HG03565 (cell line): ENCODE data around the gene SLITRK3.
"Not testable (repeated sequence)": the region's sequence is repeated elsewhere in the genome, so short reads cannot be mapped to it uniquely, and the experiment has no call there.

Experiments
- ATAC-seq: cut with Tn5 transposase; IDR thresholded peaks from one replicate; pipeline ENCODE4 v1.9.1; 2021; ENCODE audit warnings: mild to moderate bottlenecking, moderate library complexity; ENCODE audit not compliant: unreplicated experiment

The SLITRK3 gene

DNA sequence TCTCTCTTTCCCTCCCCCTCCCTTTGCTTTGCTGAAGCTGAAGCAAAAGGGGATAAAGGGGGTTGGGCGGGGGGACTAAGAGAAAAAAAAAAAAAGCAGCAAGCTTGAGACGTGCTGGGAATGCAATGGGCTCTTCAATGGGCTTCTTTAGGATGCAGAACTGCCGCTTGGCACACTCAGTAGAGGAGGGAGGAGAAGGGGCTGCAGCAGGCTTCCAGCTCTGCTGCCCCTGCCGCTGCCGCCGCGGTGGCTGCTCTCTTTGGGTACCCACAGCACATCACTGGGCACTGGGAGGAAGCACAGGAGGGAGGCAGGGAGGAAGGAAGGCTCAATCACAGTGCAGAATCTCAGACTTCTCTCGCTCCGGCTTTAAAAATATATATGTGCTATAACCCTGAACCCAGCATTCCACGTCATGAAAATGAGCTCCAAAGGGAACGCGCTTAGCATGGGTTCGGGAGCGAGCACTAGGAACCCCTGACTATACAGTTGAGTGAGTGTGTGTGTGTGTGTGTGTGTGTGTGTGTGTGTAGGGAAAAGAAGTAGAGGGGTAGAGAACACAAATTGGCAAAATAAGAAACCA, 3.5 kb downstream of the SLITRK3 start:
- ATAC-seq: no peak

DNA sequence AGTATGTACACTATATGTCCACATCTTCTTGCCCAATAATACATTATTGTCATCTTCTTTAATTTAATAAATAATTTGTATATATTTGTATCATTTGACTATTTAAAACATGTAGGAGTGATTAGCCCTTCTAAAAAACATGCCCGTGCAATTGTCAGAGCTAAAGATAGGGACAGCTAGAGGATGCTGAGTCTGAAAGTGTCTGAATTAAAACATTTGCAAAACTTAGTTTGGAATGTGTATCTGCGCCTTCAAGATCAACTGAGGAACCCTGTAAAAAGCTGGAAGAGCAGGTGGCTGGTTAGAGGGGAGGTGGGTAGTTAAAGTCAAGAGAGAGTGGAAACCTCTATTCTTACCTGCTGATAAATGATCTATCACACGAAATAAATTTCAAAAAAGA, 4.7 kb downstream of the SLITRK3 start:
- ATAC-seq: no peak

DNA sequence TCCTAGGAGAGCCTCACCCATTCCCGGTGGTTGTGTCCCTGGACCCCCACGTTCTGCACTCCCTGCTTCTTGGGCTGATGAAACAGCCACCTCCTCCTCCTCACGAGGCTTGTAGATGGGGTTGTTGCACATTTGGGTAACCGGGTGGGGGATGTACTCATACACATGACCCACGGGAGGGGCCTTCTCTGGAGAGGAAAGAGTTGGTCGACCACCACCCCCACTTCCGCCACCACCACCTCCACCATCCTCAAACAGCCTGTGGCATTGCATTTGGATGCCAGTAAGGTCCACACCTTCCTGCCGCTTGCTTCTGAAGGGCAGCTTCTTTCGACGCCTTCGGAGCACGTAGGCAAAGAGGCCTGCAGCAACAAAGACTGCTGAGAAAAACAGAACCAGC, 7.7 kb downstream of the SLITRK3 start:
- ATAC-seq: no peak

- peak; percentile 97 for ATAC-seq
These were observed 10.4 kb downstream of the SLITRK3 start for GRCh38 chr3:165185707-165186327.

GRCh38 chr3:165181556-165181955, 14.6 kb downstream of the SLITRK3 start:
- no peak for ATAC-seq

DNA sequence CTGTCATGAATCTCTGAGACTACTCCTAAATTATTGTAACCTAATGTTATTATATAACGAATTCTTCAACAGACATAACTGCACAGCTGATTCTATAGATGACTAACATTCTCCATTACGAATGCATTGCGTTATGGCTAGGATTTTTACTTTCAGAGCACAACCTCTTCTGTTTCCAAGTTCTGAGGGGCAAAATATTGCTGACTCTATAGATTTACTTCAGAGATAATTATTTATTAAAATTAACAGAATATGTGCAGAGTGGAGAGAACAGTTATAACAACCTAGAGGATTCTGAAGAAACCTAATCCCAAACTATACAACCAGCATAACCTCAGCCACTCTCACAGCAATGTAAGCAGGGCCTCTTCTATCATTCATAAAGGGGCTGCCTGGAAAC, 25.9 kb downstream of the SLITRK3 start:
- ATAC-seq: no peak

DNA sequence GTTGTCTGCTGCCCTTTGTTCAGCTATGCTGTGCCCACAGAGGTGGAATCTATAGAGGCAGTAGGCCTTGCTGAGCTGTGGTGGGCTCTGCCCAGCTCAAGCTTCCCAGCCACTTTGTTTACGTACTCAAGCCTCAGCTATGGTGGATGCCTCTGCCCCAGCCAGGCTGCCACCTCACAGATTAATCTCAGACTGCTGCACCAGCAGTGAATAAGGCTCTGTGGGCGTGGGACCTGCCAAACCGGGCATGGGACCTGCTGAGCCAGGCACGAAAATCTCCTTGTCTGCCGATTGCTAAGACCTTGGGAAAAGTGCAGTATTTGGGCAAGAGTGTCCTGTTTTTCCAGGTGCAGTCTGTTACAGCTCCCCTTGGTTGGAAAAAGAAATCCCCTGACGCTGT, 26.8 kb downstream of the SLITRK3 start:
- no peak for ATAC-seq

DNA sequence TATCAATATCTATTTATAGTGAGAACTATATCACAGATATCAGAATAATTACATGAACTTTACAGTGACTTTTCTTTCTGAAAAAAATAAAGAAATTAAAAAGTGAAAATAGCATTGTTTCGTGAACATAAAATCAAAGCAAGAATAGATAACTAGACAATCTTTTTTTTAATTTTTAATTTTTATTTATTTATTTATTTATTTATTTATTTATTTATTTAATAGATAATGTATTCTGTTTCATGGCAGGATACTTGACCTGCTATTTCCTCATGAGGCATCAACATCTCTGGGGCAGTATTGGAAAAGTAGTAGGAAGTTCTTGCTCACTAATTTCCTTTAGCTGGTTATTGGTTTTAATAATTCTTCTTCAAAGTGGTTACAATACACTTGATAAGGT, 33.3 kb downstream of the SLITRK3 start:
- ATAC-seq: no peak

DNA sequence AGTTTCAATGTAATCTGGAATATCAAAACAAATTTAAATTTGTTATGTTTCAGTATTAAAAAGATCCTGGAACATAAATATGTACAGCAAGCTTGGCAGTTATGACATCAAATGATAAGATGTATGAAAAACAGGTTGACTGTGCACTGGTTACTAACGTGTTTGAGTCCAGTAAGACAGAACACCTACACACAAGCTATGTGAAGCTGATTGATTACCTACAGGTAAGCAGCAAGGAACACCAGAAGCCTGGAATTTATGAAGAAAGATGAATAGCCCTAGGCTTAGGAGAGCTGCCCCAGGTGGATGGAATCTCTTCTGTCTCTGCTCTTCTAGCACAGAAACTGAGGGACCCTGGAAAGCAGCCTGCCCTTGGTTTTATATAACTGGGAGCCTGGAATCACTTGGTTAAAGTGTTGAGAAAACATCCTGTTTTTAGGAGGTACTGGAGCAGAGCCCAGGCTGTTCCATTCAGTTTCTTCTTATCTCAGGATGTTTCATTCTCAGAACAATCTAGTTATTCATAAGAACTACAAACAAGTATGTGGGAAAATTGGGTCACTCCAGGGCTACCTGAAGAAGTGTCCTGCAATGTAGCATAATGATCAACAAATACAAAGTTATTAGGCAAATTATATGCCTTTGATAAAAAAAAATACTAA, 36.3 kb downstream of the SLITRK3 start:
- no peak for ATAC-seq

DNA sequence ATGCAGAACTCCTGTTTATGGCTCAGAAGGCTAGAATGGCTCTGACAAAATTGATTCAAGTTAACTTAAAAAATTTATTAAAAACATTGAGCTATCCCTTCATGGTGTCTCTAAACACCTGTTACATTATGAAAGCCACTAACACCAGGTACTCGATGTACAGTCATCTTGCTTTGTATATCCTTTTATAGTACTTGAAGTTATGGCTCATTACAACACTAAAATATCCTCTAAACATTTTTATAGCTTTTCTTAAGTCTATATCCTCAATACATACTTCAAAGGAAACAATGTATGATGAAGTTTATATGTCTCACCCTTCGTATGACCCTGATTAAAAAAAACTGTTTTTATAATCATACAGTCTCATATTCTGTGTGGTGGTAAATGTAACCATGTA, 38.2 kb downstream of the SLITRK3 start:
- no peak for ATAC-seq

DNA sequence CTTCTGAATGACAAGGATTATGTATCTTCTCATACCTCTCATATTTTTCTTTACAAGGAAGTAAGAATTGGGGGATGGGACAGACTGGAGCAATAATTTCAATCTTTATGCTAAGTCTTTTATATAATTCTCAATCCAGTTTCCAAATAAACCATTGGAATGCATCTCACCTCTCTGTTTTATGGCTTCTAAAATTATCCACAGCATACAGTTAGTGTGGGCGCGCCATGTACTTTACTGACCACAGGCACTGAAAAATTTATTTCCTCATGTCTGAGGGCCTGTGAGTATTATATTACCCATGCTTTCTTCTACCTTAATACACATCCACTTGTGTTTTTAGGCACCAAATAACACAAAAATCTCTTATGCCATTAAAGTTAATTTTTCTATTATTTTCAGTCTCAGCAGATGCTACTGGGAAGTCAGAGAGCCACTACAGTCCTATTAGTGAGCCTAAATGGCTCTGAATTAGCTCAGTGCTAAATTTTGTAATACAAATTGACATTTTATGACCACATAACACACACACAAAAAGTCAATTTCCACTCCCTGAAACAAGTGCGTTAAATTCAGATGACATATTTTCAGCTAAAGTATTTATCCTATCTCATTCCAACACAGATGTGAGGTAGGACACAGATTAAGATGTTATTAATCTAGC, 39.3 kb downstream of the SLITRK3 start:
- no peak for ATAC-seq

DNA sequence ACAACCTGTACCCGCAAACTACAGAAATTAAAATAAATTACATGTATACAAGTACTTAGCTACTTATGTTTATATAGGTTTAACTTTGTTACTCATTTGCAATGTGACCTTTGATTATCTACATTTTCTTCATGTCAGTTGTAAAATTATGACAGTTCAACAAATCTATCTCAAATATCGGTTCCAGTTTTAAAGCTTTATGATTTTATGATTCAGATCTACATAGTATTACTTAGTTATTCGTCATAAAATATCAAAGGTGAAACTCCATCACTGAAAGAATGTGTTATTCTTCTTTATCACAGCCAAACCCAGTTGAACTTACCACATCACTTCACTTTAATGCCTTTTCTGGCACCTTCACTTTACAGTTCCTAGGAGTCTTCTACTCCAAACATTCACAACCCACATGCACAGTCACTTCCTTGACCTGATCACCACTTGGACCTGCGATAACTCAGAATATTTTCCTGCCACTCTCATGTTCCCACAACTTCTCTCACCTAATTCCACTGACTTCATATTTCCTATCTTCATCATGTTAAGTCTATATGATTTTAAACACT, 47.2 kb downstream of the SLITRK3 start:
- ATAC-seq: no peak

- no peak for ATAC-seq
These were observed 51.9 kb downstream of the SLITRK3 start for GRCh38 chr3:165144271-165144670.

GRCh38 chr3:165139918-165140317, 56.3 kb downstream of the SLITRK3 start:
- ATAC-seq: not testable (repeated sequence)
